Measurements from ENCODE around the gene STAG3.
"Not testable (repeated sequence)": the region's sequence is repeated elsewhere in the genome, so short reads cannot be mapped to it uniquely, and the experiment has no call there.

STAG3 gene

DNA sequence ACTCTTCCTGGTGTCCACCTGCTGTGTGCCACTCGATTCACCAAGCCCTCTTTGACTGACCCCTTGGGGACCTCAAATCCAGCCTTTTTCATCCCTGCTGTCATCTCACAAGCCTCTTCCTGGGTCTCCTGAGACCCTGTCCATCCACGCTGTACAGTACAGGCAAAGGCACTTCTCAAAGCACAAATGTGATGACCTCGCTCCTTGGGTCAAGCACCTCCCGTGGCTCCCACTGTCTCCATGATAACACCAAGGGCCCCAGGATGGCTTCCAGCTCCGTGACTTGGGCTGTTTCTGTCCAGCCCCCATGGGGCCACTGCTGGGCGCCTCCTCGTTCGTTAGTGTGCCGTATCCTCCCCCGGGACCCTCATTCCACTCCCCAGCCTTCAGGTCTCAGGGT is 70.8 kb downstream of the STAG3 start:
- H3K4me3 ChIP-seq (ENCODE audit: low read length, poor library complexity, severe bottlenecking) = no peak overlapping the region
- TF ChIP-seq EZH2phosphoT487 (IDR thresholded peaks at IDR 0.05; ENCODE audit: borderline replicate concordance) = no peak
- TF ChIP-seq, protein P1, sequence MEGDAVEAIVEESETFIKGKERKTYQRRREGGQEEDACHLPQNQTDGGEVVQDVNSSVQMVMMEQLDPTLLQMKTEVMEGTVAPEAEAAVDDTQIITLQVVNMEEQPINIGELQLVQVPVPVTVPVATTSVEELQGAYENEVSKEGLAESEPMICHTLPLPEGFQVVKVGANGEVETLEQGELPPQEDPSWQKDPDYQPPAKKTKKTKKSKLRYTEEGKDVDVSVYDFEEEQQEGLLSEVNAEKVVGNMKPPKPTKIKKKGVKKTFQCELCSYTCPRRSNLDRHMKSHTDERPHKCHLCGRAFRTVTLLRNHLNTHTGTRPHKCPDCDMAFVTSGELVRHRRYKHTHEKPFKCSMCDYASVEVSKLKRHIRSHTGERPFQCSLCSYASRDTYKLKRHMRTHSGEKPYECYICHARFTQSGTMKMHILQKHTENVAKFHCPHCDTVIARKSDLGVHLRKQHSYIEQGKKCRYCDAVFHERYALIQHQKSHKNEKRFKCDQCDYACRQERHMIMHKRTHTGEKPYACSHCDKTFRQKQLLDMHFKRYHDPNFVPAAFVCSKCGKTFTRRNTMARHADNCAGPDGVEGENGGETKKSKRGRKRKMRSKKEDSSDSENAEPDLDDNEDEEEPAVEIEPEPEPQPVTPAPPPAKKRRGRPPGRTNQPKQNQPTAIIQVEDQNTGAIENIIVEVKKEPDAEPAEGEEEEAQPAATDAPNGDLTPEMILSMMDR (conservative IDR thresholded peaks at IDR 0.05; ENCODE audit: low read length) = no peak

DNA sequence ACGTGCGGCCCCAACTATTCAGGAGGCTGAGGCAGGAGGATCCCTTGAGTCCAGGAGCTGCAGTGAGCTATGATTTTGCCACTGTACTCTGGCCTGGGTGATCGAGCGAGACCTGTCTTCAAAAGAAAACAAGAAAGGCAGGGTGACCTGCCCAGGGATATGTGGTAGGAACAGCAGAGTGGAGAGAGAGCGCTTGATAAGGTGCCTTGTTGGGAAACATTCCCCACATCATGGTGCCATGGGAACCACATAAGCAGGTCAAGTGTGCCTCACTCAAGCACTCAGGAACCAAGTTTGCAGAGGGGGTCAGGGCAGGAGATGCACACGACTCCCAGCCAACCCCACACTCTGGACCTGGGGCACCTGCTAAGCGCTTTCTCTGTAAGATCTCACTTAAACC is 79.3 kb downstream of the STAG3 start:
- no peak for TF ChIP-seq EZH2phosphoT487 (IDR thresholded peaks at IDR 0.05; ENCODE audit: borderline replicate concordance)
- TF ChIP-seq, protein P1 (conservative IDR thresholded peaks at IDR 0.05; ENCODE audit: low read length) = no peak

More for the DNA sequence above, 70.8 kb downstream of the STAG3 start:
- H3K36me3 ChIP-seq (ENCODE audit: insufficient read depth, low read length) = no peaks in the 10 kb centered on the region
- no peaks in the 10 kb centered on the region for H3K9me2 ChIP-seq (replicated peaks; ENCODE audit: low read depth, low read length)
- no peaks in the 10 kb centered on the region for H3K9me3 ChIP-seq (ENCODE audit: insufficient read depth, low read depth, low read length)
- H3K4me1 ChIP-seq (ENCODE audit: insufficient read depth, low read length, poor library complexity, severe bottlenecking) = no peaks in the 10 kb centered on the region
- no peak overlapping the region for H3K9ac ChIP-seq (ENCODE audit: low read depth, low read length, poor library complexity, severe bottlenecking)
- H3K27me3 ChIP-seq (ENCODE audit: insufficient read depth, low read length, poor library complexity, severe bottlenecking) = no peaks in the 10 kb centered on the region
- no peaks in the 10 kb centered on the region for H4K20me1 ChIP-seq (ENCODE audit: insufficient read depth, low read length, poor library complexity, severe bottlenecking)
- no peak overlapping the region for H2AFZ ChIP-seq (ENCODE audit: low read length)
- H3K79me2 ChIP-seq (ENCODE audit: insufficient read depth, low read length) = 0 out of 2 replicates have a peak, but pooled peaks cover 3% of the 10 kb centered on the region
- no peak overlapping the region for H3K4me2 ChIP-seq (ENCODE audit: low read depth, low read length, poor library complexity, severe bottlenecking)
- no peaks in the 10 kb centered on the region for H3F3A ChIP-seq (ENCODE audit: low read depth)

DNA sequence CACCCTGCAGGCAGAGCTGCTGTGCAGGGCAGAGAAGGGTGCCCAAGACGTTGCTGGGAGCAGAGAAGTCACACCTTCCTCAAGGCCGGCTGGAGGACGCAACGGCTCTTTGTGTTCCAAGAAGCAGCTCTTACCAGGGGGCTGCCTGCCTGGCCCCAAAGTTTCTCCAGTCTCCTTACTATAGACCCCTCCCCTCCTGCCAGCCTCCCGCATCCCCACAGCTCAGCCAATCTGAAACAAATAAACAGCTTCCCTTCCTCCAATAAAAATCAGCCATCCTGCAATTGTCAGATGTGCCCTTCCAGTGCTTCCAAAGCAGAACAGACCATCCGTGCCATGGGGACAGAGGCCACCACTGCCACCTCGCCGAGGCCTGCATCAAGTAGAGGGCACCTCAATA is 82.3 kb downstream of the STAG3 start:
- H3K4me3 ChIP-seq (ENCODE audit: low read length, poor library complexity, severe bottlenecking); H4K20me1 ChIP-seq (ENCODE audit: insufficient read depth, low read length, poor library complexity, severe bottlenecking); H3K4me2 ChIP-seq (ENCODE audit: low read depth, low read length, poor library complexity, severe bottlenecking); H3K79me2 ChIP-seq (ENCODE audit: insufficient read depth, low read length); H3K27me3 ChIP-seq (ENCODE audit: insufficient read depth, low read length, poor library complexity, severe bottlenecking); H3K9me3 ChIP-seq (ENCODE audit: insufficient read depth, low read depth, low read length); H3K9ac ChIP-seq (ENCODE audit: low read depth, low read length, poor library complexity, severe bottlenecking); H2AFZ ChIP-seq (ENCODE audit: low read length); H3K9me2 ChIP-seq (replicated peaks; ENCODE audit: low read depth, low read length); H3K4me1 ChIP-seq (ENCODE audit: insufficient read depth, low read length, poor library complexity, severe bottlenecking); H3F3A ChIP-seq (ENCODE audit: low read depth); H3K36me3 ChIP-seq (ENCODE audit: insufficient read depth, low read length): not testable (repeated sequence)

More for the DNA sequence above, 79.3 kb downstream of the STAG3 start:
- Histone ChIP-seq H3K9me2 (replicated peaks; ENCODE audit: low read depth, low read length) (no peaks in the 10 kb centered on the region), H3K36me3 (ENCODE audit: insufficient read depth, low read length) (no peaks in the 10 kb centered on the region), H4K20me1 (ENCODE audit: insufficient read depth, low read length, poor library complexity, severe bottlenecking) (no peaks in the 10 kb centered on the region), H3K4me1 (ENCODE audit: insufficient read depth, low read length, poor library complexity, severe bottlenecking) (no peaks in the 10 kb centered on the region), H3K79me2 (ENCODE audit: insufficient read depth, low read length) (no peaks in the 10 kb centered on the region), H2AFZ (ENCODE audit: low read length) (no peak overlapping the region), H3K9me3 (ENCODE audit: insufficient read depth, low read depth, low read length) (no peaks in the 10 kb centered on the region), H3K4me2 (ENCODE audit: low read depth, low read length, poor library complexity, severe bottlenecking) (no peak overlapping the region), H3F3A (ENCODE audit: low read depth) (no peaks in the 10 kb centered on the region), H3K4me3 (ENCODE audit: low read length, poor library complexity, severe bottlenecking) (no peak overlapping the region), H3K9ac (ENCODE audit: low read depth, low read length, poor library complexity, severe bottlenecking) (no peak overlapping the region), H3K27me3 (ENCODE audit: insufficient read depth, low read length, poor library complexity, severe bottlenecking) (no peaks in the 10 kb centered on the region)

DNA sequence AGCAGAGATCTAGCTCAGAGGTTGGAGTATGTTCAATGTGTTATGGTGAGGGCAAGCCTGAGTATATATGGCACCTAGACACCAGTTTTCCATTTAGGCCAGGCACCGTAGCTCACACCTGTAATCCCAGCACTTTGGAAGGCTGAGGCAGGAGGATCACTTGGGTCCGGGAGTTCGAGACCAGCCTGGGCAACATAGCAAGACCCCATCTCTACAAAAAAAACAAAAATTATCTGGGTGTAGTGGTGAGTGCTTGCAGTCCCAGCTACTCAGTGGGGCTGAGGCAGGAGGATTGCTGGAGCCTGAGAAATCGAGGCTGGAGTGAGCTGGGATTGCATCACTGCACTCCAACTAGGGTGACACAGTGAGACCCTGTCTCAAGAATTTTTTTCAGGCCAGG is 85.2 kb downstream of the STAG3 start:
- not testable (repeated sequence) for H3K4me1 ChIP-seq (ENCODE audit: insufficient read depth, low read length, poor library complexity, severe bottlenecking); H3K4me2 ChIP-seq (ENCODE audit: low read depth, low read length, poor library complexity, severe bottlenecking); H4K20me1 ChIP-seq (ENCODE audit: insufficient read depth, low read length, poor library complexity, severe bottlenecking); H3K9ac ChIP-seq (ENCODE audit: low read depth, low read length, poor library complexity, severe bottlenecking); H3K9me2 ChIP-seq (replicated peaks; ENCODE audit: low read depth, low read length); H3K9me3 ChIP-seq (ENCODE audit: insufficient read depth, low read depth, low read length); H3F3A ChIP-seq (ENCODE audit: low read depth); H2AFZ ChIP-seq (ENCODE audit: low read length); H3K36me3 ChIP-seq (ENCODE audit: insufficient read depth, low read length); H3K4me3 ChIP-seq (ENCODE audit: low read length, poor library complexity, severe bottlenecking); H3K27me3 ChIP-seq (ENCODE audit: insufficient read depth, low read length, poor library complexity, severe bottlenecking)
- peaks cover 12% of the 10 kb centered on the region; the same call in 1 of the 2 replicates for H3K79me2 ChIP-seq (ENCODE audit: insufficient read depth, low read length)
